Testis (tissue), 3 donors: ENCODE data around the gene MAN1C1. TPM values are rescaled to one million over a fixed set of nuclear protein-coding genes. Genes with fewer than 3 reads are reported as not detected.

Experiments
- DNase-seq: peaks from one replicate; pipeline ENCODE4 v3.0.0-alpha.2; 2019
- H3K27ac ChIP-seq, 2 donors: fragments of 200-600 bp; sonication (generic); one replicate each; pipeline ENCODE4 v1.5.1; 2019
- H3K27me3 ChIP-seq: fragments of 200-600 bp; sonication (generic); one replicate; pipeline ENCODE4 v1.5.1; 2019
- H3K36me3 ChIP-seq: fragments of 200-600 bp; sonication (generic); one replicate; pipeline ENCODE4 v1.5.1; 2017; ENCODE audit warnings: low read depth; ENCODE audit errors: missing control alignments
- H3K4me1 ChIP-seq: fragments of 200-600 bp; sonication (generic); one replicate; pipeline ENCODE4 v1.5.1; 2019
- H3K4me3 ChIP-seq, 2 donors: fragments of 200-600 bp; sonication (generic); one replicate each; pipeline ENCODE4 v1.5.1; 2017 to 2019
- H3K9me3 ChIP-seq: fragments of 200-600 bp; sonication (generic); one replicate; pipeline ENCODE4 v1.5.1; 2017
- CTCF ChIP-seq, 3 experiments: fragments of 450-650 bp in 2 of 3; fragments of 200-600 bp in 1 of 3; sonication (generic) in 1 of 3; IDR thresholded peaks; one replicate each; pipeline ENCODE4 v1.5.1; 2016 to 2019; ENCODE audit warnings: antibody characterized with exemption in 3 of 3, mild to moderate bottlenecking in 2 of 3, moderate library complexity in 1 of 3
- POLR2A ChIP-seq: fragments of 450-650 bp; IDR thresholded peaks from one replicate; pipeline ENCODE4 v1.6.1; 2017; ENCODE audit warnings: antibody characterized with exemption, mild to moderate bottlenecking, moderate library complexity
- WGBS, 2 donors: methylation state at CpG; one replicate each; pipeline ENCODE4 v1.1.5; 2018; 5-methylcytosine and 5-hydroxymethylcytosine counted together
- intact Hi-C: fragments of 100-400 bp; cut with DNase I; formaldehyde crosslinking; loops from one replicate; pipeline ENCODE4 v1.15.1; 2023; ENCODE audit warnings: low total_unique reads
- polyA plus RNA-seq: library from polyadenylated mRNA; stranded (reverse); fragments of 350-450 nt; fragmentation: Illumina TruSeq; extraction: RNeasy Lipid Tissue Mini Kit (QIAGEN cat#74804); gene quantifications from one replicate; pipeline ENCODE4 v1.2.3, GENCODE V29; 2014; ENCODE audit warnings: low read depth, low replicate concordance; ENCODE audit not compliant: insufficient read depth
- total RNA-seq, 2 donors: library from RNA; depleted of rRNA; stranded (reverse); fragments of >200 nt; gene quantifications; one replicate each; pipeline ENCODE4 v1.2.3, GENCODE V29; 2016

Gene MAN1C1
- total and polyA plus RNA-seq, 3 donors from 2014 or later, result 12.8 to 21.1 (median 14.8) TPM

GRCh38 chr1:25744636-25745425, 128.2 kb downstream of the MAN1C1 start:
- intact Hi-C loops, result loop anchor here (5.0 kb wide), 1 partner anchor 48 kb away; no protein-coding TSS in a partner anchor
- no peak for TF ChIP-seq POLR2A
- no peak for TF ChIP-seq CTCF (IDR thresholded peaks at IDR 0.05)
- H3K9me3 ChIP-seq, result no peaks in the 10 kb centered on the region
- H3K36me3 ChIP-seq, result no peaks in the 10 kb centered on the region
- H3K4me1 ChIP-seq, result peaks cover 23% of the 10 kb centered on the region
- H3K4me3 ChIP-seq, result no peak overlapping the region
- DNase-seq, result no peak
- 81 to 86% methylated on average over 8 of the region's 8 CpGs for WGBS, 2 donors
- H3K27ac ChIP-seq, result peak overlapping the region; percentile 62 to 76
- no peaks in the 10 kb centered on the region for H3K27me3 ChIP-seq

GRCh38 chr1:25746299-25747045, 129.9 kb downstream of the MAN1C1 start:
- TF ChIP-seq CTCF (IDR thresholded peaks at IDR 0.05) (no peak), POLR2A (no peak)
- no peaks in the 10 kb centered on the region for H3K9me3 ChIP-seq
- H3K4me1 ChIP-seq, result peaks cover 23% of the 10 kb centered on the region
- WGBS, 2 donors, result 93% methylated on average over 16 to 21 of the region's 22 CpGs
- intact Hi-C loops, result no loop called here
- H3K4me3 ChIP-seq, result no peak overlapping the region
- no peaks in the 10 kb centered on the region for H3K27me3 ChIP-seq
- no peak for DNase-seq
- no peak overlapping the region for H3K27ac ChIP-seq
- H3K36me3 ChIP-seq, result no peaks in the 10 kb centered on the region

- TF ChIP-seq CTCF (IDR thresholded peaks at IDR 0.05) (no peak), POLR2A (no peak)
- Histone ChIP-seq H3K36me3 (no peaks in the 10 kb centered on the region), H3K4me1 (peaks cover 23% of the 10 kb centered on the region), H3K27ac (no peak overlapping the region), H3K4me3 (no peak overlapping the region), H3K27me3 (no peaks in the 10 kb centered on the region), H3K9me3 (no peaks in the 10 kb centered on the region)
- intact Hi-C loops, result no loop called here
- DNase-seq, result no peak
- 88 to 92% methylated on average over 5 to 12 of the region's 12 CpGs for WGBS, 2 donors
Measured at GRCh38 chr1:25747046-25747719, 130.6 kb downstream of the MAN1C1 start.

GRCh38 chr1:25748531-25749205, 132.1 kb downstream of the MAN1C1 start:
- intact Hi-C loops, result no loop called here
- Histone ChIP-seq H3K9me3 (no peaks in the 10 kb centered on the region), H3K4me1 (peaks cover 11% of the 10 kb centered on the region), H3K27me3 (no peaks in the 10 kb centered on the region), H3K27ac (no peak overlapping the region), H3K4me3 (no peak overlapping the region), H3K36me3 (no peaks in the 10 kb centered on the region)
- no peak for DNase-seq
- WGBS, 2 donors, result 80 to 89% methylated on average over 5 to 8 of the region's 8 CpGs
- TF ChIP-seq POLR2A (no peak), CTCF (IDR thresholded peaks at IDR 0.05) (no peak)
